Fibroblast of skin of right biceps (primary cell): ENCODE results near the gene CALN1.
A peak's percentile ranks its signal among the peaks of the same experiment; 100 is the strongest.
"Not testable (repeated sequence)": the region's sequence is repeated elsewhere in the genome, so short reads cannot be mapped to it uniquely, and the experiment has no call there.

Experiments
- DNase-seq: peaks from one replicate; pipeline ENCODE4 v3.0.0-alpha.2; 2013

CALN1 gene

GRCh38 chr7:71937840-71938371 lies 474.2 kb downstream of the CALN1 start:
- peak; percentile 30 for DNase-seq

GRCh38 chr7:71935674-71936073 lies 476.5 kb downstream of the CALN1 start:
- DNase-seq, result no peak

- no peak for DNase-seq
Measured at GRCh38 chr7:71933426-71933825, 478.7 kb downstream of the CALN1 start.

GRCh38 chr7:71925663-71926062 lies 486.5 kb downstream of the CALN1 start:
- DNase-seq, result peak; percentile 14

- DNase-seq, result not testable (repeated sequence)
Measured at GRCh38 chr7:71914204-71914603, 497.9 kb downstream of the CALN1 start.

GRCh38 chr7:71912476-71912875 lies 499.7 kb downstream of the CALN1 start:
- peak; percentile 7 for DNase-seq

- DNase-seq, result no peak
Measured at GRCh38 chr7:71911051-71911450, 501.1 kb downstream of the CALN1 start.

GRCh38 chr7:71905821-71906220 lies 506.3 kb downstream of the CALN1 start:
- DNase-seq, result no peak

GRCh38 chr7:71904484-71904883 lies 507.7 kb downstream of the CALN1 start:
- DNase-seq, result no peak

GRCh38 chr7:71900556-71900955 lies 511.6 kb downstream of the CALN1 start:
- no peak for DNase-seq

- DNase-seq, result no peak
Measured at GRCh38 chr7:71896535-71896934, 515.6 kb downstream of the CALN1 start.

- DNase-seq, result no peak
Measured at GRCh38 chr7:71886046-71886445, 526.1 kb downstream of the CALN1 start.

GRCh38 chr7:71885487-71885886 lies 526.7 kb downstream of the CALN1 start:
- DNase-seq, result no peak

- no peak for DNase-seq
Measured at GRCh38 chr7:71883415-71883814, 528.7 kb downstream of the CALN1 start.

GRCh38 chr7:71871446-71871845 lies 540.7 kb downstream of the CALN1 start:
- peak; percentile 3 for DNase-seq

- no peak for DNase-seq
Measured at GRCh38 chr7:71870812-71871211, 541.3 kb downstream of the CALN1 start.

- DNase-seq, result peak; percentile 96
Measured at GRCh38 chr7:71868797-71869196, 543.3 kb downstream of the CALN1 start.

- DNase-seq, result no peak
Measured at GRCh38 chr7:71867626-71868025, 544.5 kb downstream of the CALN1 start.

- DNase-seq, result no peak
Measured at GRCh38 chr7:71865172-71865571, 547.0 kb downstream of the CALN1 start.

- DNase-seq, result no peak
Measured at GRCh38 chr7:71864130-71864529, 548.0 kb downstream of the CALN1 start.

- DNase-seq, result no peak
Measured at GRCh38 chr7:71860572-71860971, 551.6 kb downstream of the CALN1 start.

GRCh38 chr7:71857338-71857737 lies 554.8 kb downstream of the CALN1 start:
- DNase-seq, result peak; percentile 5

- DNase-seq, result peak; percentile 78
Measured at GRCh38 chr7:71854546-71855397, 557.4 kb downstream of the CALN1 start.

GRCh38 chr7:71851776-71852498 lies 560.2 kb downstream of the CALN1 start:
- DNase-seq, result peak; percentile 76
